ENCODE measurements around the gene CREB5. TPM values are rescaled to one million over a fixed set of nuclear protein-coding genes. Genes with fewer than 3 reads are reported as not detected.

CREB5 gene
- total and polyA plus RNA-seq, 2 donors (not counting 3 experiments of a cell fraction or from before 2014, with no cell fraction given), result 19.6 to 28.4 TPM

GRCh38 chr7:28407651-28408050, 4.7 kb upstream of the CREB5 start:
- no peak overlapping the region for H3K4me2 ChIP-seq (ENCODE audit: insufficient read depth, low read length)
- no peak overlapping the region for H2AFZ ChIP-seq (ENCODE audit: low read depth, low read length)
- H4K20me1 ChIP-seq (replicated peaks; ENCODE audit: control insufficient read depth, extremely low read depth, insufficient read depth, low read length), result no peaks in the 10 kb centered on the region
- BruUV-seq (replicated peaks), result no TSS peak
- DNase-seq (ENCODE audit: low read depth, low spot score) (no peak), FAIRE-seq (no peak)
- H3K27ac ChIP-seq (ENCODE audit: insufficient read depth, low read depth, low read length), result no peak overlapping the region
- dilution Hi-C loops (cut with MboI; ENCODE audit: extremely low pct_ligation_motif_present, low sequenced_read_pairs), result no loop called here
- TF ChIP-seq JUN (IDR thresholded peaks at IDR 0.05; ENCODE audit: borderline replicate concordance, insufficient read depth, insufficient read length, low read depth) (no peak), FOS (IDR thresholded peaks at IDR 0.05; ENCODE audit: borderline replicate concordance, insufficient read depth, low read length) (no peak), GATA2 (IDR thresholded peaks at IDR 0.05; ENCODE audit: insufficient read depth, insufficient read length, low read depth, low read length) (no peak)
- TF ChIP-seq, protein P1, sequence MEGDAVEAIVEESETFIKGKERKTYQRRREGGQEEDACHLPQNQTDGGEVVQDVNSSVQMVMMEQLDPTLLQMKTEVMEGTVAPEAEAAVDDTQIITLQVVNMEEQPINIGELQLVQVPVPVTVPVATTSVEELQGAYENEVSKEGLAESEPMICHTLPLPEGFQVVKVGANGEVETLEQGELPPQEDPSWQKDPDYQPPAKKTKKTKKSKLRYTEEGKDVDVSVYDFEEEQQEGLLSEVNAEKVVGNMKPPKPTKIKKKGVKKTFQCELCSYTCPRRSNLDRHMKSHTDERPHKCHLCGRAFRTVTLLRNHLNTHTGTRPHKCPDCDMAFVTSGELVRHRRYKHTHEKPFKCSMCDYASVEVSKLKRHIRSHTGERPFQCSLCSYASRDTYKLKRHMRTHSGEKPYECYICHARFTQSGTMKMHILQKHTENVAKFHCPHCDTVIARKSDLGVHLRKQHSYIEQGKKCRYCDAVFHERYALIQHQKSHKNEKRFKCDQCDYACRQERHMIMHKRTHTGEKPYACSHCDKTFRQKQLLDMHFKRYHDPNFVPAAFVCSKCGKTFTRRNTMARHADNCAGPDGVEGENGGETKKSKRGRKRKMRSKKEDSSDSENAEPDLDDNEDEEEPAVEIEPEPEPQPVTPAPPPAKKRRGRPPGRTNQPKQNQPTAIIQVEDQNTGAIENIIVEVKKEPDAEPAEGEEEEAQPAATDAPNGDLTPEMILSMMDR (IDR thresholded peaks at IDR 0.05; ENCODE audit: extremely low read depth in 1 of 2, insufficient read depth in 1 of 2, low read depth in 1 of 2, low read length in 2 of 2), result no peak
- H3K79me2 ChIP-seq (ENCODE audit: control insufficient read depth, insufficient read depth, low read length), result no peaks in the 10 kb centered on the region
- no peaks in the 10 kb centered on the region for H3K9me1 ChIP-seq (replicated peaks; ENCODE audit: control insufficient read depth, extremely low read depth, insufficient read depth, low read length)
- no peaks in the 10 kb centered on the region for H3K9me3 ChIP-seq (replicated peaks; ENCODE audit: control insufficient read depth, insufficient read depth, low read length)
- no peaks in the 10 kb centered on the region for H3K27me3 ChIP-seq (ENCODE audit: control insufficient read depth in 2 of 2, insufficient read depth in 2 of 2, low read length in 2 of 2)
- intact Hi-C loops (cut with micrococcal nuclease), result loop anchor here (5.0 kb wide), 1 partner anchor 445 kb away; no protein-coding TSS in a partner anchor
- H3K4me3 ChIP-seq (replicated peaks in 1 of 3; ENCODE audit: insufficient read depth in 1 of 3, low read depth in 1 of 3, low read length in 3 of 3), result no peak overlapping the region
- POLR2A ChIA-PET, result interaction anchor here (0.8 kb wide), 1 partner anchor 278 kb away, joined by 4 read pairs; no protein-coding TSS in a partner anchor
- H3K4me1 ChIP-seq (ENCODE audit: control insufficient read depth, extremely low read depth, insufficient read depth, low read length), result peaks cover 15% of the 10 kb centered on the region
- CTCF ChIA-PET, result interaction anchor here (1.1 to 2.3 kb wide), 3 partner anchors 123 to 446 kb away, joined by 4 read pairs; no protein-coding TSS in a partner anchor
- no peak overlapping the region for H3K9ac ChIP-seq (replicated peaks; ENCODE audit: extremely low read depth, insufficient read depth, low read length)
- no peaks in the 10 kb centered on the region for H3K36me3 ChIP-seq (ENCODE audit: control insufficient read depth in 2 of 2, extremely low read depth in 1 of 2, insufficient read depth in 2 of 2, low read length in 2 of 2)

All from endothelial cell of umbilical vein (primary cell).